HG03280 (cell line): Measurements from ENCODE around the gene AGPAT3.

Source experiments
- ATAC-seq: cut with Tn5 transposase; IDR thresholded peaks from one replicate; pipeline ENCODE4 v1.9.1; 2021; ENCODE audit warnings: mild to moderate bottlenecking, moderate library complexity; ENCODE audit not compliant: unreplicated experiment

AGPAT3 gene

GRCh38 chr21:43971992-43972255 lies 106.9 kb downstream of the AGPAT3 start:
- ATAC-seq = no peak

- no peak for ATAC-seq
Observed at GRCh38 chr21:43972850-43973633, 108.0 kb downstream of the AGPAT3 start.

- no peak for ATAC-seq
Observed at GRCh38 chr21:43973634-43973955, 108.6 kb downstream of the AGPAT3 start.

- ATAC-seq = no peak
Observed at GRCh38 chr21:43974791-43975468, 109.9 kb downstream of the AGPAT3 start.

- ATAC-seq = peak; percentile 63
Observed at GRCh38 chr21:43975469-43976098, 110.6 kb downstream of the AGPAT3 start.

GRCh38 chr21:43976661-43977060 lies 111.6 kb downstream of the AGPAT3 start:
- ATAC-seq = no peak

- ATAC-seq = no peak
Observed at GRCh38 chr21:43978060-43978459, 113.0 kb downstream of the AGPAT3 start.

GRCh38 chr21:43979654-43980053 lies 114.6 kb downstream of the AGPAT3 start:
- no peak for ATAC-seq

- no peak for ATAC-seq
Observed at GRCh38 chr21:43981151-43981870, 116.3 kb downstream of the AGPAT3 start.

- no peak for ATAC-seq
Observed at GRCh38 chr21:43981871-43982210, 116.8 kb downstream of the AGPAT3 start.

- no peak for ATAC-seq
Observed at GRCh38 chr21:43982489-43983078, 117.6 kb downstream of the AGPAT3 start.

- ATAC-seq = no peak
Observed at GRCh38 chr21:43983390-43983789, 118.4 kb downstream of the AGPAT3 start.

- ATAC-seq = no peak
Observed at GRCh38 chr21:43983860-43984420, 118.9 kb downstream of the AGPAT3 start.

- no peak for ATAC-seq
Observed at GRCh38 chr21:43984905-43985689, 120.1 kb downstream of the AGPAT3 start.

GRCh38 chr21:43985690-43986251 lies 120.7 kb downstream of the AGPAT3 start:
- no peak for ATAC-seq

GRCh38 chr21:43986544-43987451 lies 121.8 kb downstream of the AGPAT3 start:
- no peak for ATAC-seq

GRCh38 chr21:43987509-43987908 lies 122.5 kb downstream of the AGPAT3 start:
- no peak for ATAC-seq

- ATAC-seq = no peak
Observed at GRCh38 chr21:43988016-43988415, 123.0 kb downstream of the AGPAT3 start.
